Measurements from ENCODE around the gene FAM151B. TPM values are rescaled to one million over a fixed set of nuclear protein-coding genes. Genes with fewer than 3 reads are reported as not detected.
"Not testable (repeated sequence)": the region's sequence is repeated elsewhere in the genome, so short reads cannot be mapped to it uniquely, and the experiment has no call there.

FAM151B gene
- total and polyA plus RNA-seq, 7 donors, result 0.36 to 2.1 (median 0.96) TPM

- peaks cover 0 to 12% of the 10 kb centered on the region in 2 donors for H3K36me3 ChIP-seq (ENCODE audit: insufficient read depth in 1 of 2, low read depth in 1 of 2)
- no peak for TF ChIP-seq CTCF (IDR thresholded peaks at IDR 0.05)
- ATAC-seq (no peak), DNase-seq (no peak)
- intact Hi-C loops (cut with DNase I), result no loop called here
- no peak overlapping the region for H3K4me3 ChIP-seq
- peaks cover 7% of the 10 kb centered on the region for H3K4me1 ChIP-seq
- H3K9me3 ChIP-seq, result peaks cover 17% of the 10 kb centered on the region
- H3K27ac ChIP-seq, result no peak overlapping the region
- 74 to 84% (median 75%) methylated on average over 4 of the region's 4 CpGs for WGBS, 3 donors
- no peaks in the 10 kb centered on the region for H3K27me3 ChIP-seq (ENCODE audit: insufficient read depth in 3 of 3, low read length in 2 of 3)
Observed at GRCh38 chr5:80482578-80482977, 5.3 kb upstream of the FAM151B start.

- Histone ChIP-seq H3K36me3 (ENCODE audit: insufficient read depth in 1 of 2, low read depth in 1 of 2) (peaks cover 0 to under 1% of the 10 kb centered on the region in 2 donors), H3K27me3 (ENCODE audit: insufficient read depth in 3 of 3, low read length in 2 of 3) (no peaks in the 10 kb centered on the region), H3K27ac (no peak overlapping the region), H3K9me3 (peaks cover 17% of the 10 kb centered on the region), H3K4me1 (peaks cover 7% of the 10 kb centered on the region), H3K4me3 (no peak overlapping the region)
- 96 to 100% (median 98%) methylated on average over 3 of the region's 3 CpGs for WGBS, 3 donors
- ATAC-seq, result no peak
- DNase-seq, result no peak
- intact Hi-C loops (cut with DNase I), result no loop called here
- no peak for TF ChIP-seq CTCF (IDR thresholded peaks at IDR 0.05)
Observed at GRCh38 chr5:80483636-80484232, 4.2 kb upstream of the FAM151B start.

- WGBS, 3 donors, result 58 to 61% (median 59%) methylated on average over 18 of the region's 18 CpGs
- TF ChIP-seq CTCF (IDR thresholded peaks at IDR 0.05), result no peak
- peak overlapping the region; percentile 71 for H3K27ac ChIP-seq
- H3K27me3 ChIP-seq (ENCODE audit: insufficient read depth in 3 of 3, low read length in 2 of 3), result no peaks in the 10 kb centered on the region
- no peak for DNase-seq
- H3K36me3 ChIP-seq (ENCODE audit: insufficient read depth in 1 of 2, low read depth in 1 of 2), result no peaks in the 10 kb centered on the region
- ATAC-seq, result no peak
- H3K4me3 ChIP-seq, result peak overlapping the region; percentile 86
- H3K4me1 ChIP-seq, result peaks cover 7% of the 10 kb centered on the region
- H3K9me3 ChIP-seq, result peaks cover 13% of the 10 kb centered on the region
- intact Hi-C loops (cut with DNase I), result loop anchor here (5.0 kb wide), 3 partner anchors 170 to 185 kb away; no protein-coding TSS in a partner anchor
Observed at GRCh38 chr5:80487444-80487828, 464 bp upstream of the FAM151B start.

GRCh38 chr5:80491296-80491695 is 3.4 kb downstream of the FAM151B start:
- H3K4me3 ChIP-seq, result no peak overlapping the region
- H3K9me3 ChIP-seq, result no peaks in the 10 kb centered on the region
- no peak for DNase-seq
- H3K4me1 ChIP-seq, result peaks cover 7% of the 10 kb centered on the region
- no peak overlapping the region for H3K27ac ChIP-seq
- H3K27me3 ChIP-seq (ENCODE audit: insufficient read depth in 3 of 3, low read length in 2 of 3), result no peaks in the 10 kb centered on the region
- no peak for TF ChIP-seq CTCF (IDR thresholded peaks at IDR 0.05)
- no peaks in the 10 kb centered on the region for H3K36me3 ChIP-seq (ENCODE audit: insufficient read depth in 1 of 2, low read depth in 1 of 2)
- intact Hi-C loops (cut with DNase I), result no loop called here
- 90 to 95% (median 90%) methylated on average over 3 of the region's 3 CpGs for WGBS, 3 donors
- no peak for ATAC-seq

GRCh38 chr5:80492741-80493140 is 4.8 kb downstream of the FAM151B start:
- DNase-seq, result no peak
- Histone ChIP-seq H3K27me3 (ENCODE audit: insufficient read depth in 3 of 3, low read length in 2 of 3) (no peaks in the 10 kb centered on the region), H3K4me3 (no peak overlapping the region), H3K27ac (no peak overlapping the region), H3K36me3 (ENCODE audit: insufficient read depth in 1 of 2, low read depth in 1 of 2) (no peaks in the 10 kb centered on the region), H3K9me3 (no peaks in the 10 kb centered on the region), H3K4me1 (no peaks in the 10 kb centered on the region)
- intact Hi-C loops (cut with DNase I), result no loop called here
- WGBS, 3 donors, result 90 to 92% (median 90%) methylated on average over 3 of the region's 3 CpGs
- TF ChIP-seq CTCF (IDR thresholded peaks at IDR 0.05), result no peak
- no peak for ATAC-seq

GRCh38 chr5:80493443-80493842 is 5.5 kb downstream of the FAM151B start:
- intact Hi-C loops (cut with DNase I); ATAC-seq; H3K4me3 ChIP-seq; H3K27ac ChIP-seq; H3K27me3 ChIP-seq (ENCODE audit: insufficient read depth in 3 of 3, low read length in 2 of 3); DNase-seq; H3K36me3 ChIP-seq (ENCODE audit: insufficient read depth in 1 of 2, low read depth in 1 of 2); H3K9me3 ChIP-seq; H3K4me1 ChIP-seq: not testable (repeated sequence)
- WGBS, 3 donors, result 62 to 75% (median 71%) methylated on average over 7 of the region's 7 CpGs

Measured in psoas muscle (tissue), 8 donors.